CD4-positive, alpha-beta T cell treated with Interleukin-15 for 4 hours (primary cell): ENCODE measurements around the gene ADAT2.

Source experiments
- DNase-seq: peaks from one replicate; pipeline ENCODE4 v3.0.0-alpha.2; 2020; ENCODE audit warnings: low spot score

Gene ADAT2

DNA sequence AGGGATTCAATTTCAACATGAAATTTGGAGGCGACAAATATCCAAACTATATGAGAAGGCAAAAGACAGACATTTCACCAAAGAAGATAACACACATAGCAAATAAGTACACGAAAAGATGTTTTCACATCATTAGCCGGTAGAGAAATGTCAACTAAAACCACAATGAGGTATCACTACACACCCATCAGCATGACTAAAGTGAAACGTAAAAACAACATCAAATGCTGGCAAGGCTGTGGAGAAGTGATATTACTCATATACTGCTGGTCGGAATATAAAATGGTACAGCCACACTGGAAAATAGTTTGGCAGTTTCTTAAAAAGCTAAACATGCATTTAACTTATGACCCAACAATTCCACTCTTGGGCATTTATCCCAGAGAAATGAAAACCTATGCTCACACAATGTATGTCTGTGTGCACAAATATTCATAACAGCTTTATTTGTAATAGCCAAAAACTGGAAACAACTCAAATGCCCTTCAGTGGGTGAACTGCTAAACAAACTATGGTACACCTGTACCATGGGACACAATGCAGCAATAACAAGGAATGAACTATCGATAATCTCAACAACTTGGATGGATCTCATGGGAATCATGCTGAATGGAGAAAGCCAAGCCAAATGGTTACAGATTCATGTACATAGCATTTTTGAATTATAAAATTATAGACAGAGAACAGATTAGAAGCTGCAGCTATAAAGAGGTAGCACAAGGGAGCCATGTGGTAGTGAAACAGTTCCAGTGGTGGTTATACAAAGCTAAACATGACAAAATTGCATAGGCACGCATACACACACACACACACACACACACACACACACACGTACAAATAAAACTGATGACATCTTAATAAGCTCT, 8.6 kb downstream of the ADAT2 start:
- DNase-seq: peak; percentile 16

DNA sequence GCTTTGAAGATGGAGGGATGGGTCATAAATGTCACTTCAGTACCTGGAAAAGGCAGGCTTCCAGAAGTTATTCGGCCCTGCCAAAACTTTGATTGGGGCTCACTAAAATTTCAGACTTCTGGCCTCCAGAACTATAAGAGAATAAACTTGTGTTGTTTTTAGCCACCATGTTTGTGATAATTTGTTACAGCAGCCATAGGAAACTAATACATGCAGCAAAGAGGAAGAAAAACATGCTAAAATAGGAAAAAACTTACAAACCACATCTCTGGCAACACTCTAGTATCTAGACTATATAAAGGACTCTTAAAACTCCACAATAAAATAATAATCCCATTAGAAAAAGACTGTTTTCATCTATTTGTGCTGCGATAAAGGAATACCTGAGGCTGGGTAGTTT, 9.5 kb downstream of the ADAT2 start:
- DNase-seq: no peak

- no peak for DNase-seq
Observed at GRCh38 chr6:143432588-143432987, 17.9 kb downstream of the ADAT2 start.

GRCh38 chr6:143431226-143431625, 19.3 kb downstream of the ADAT2 start:
- no peak for DNase-seq

DNA sequence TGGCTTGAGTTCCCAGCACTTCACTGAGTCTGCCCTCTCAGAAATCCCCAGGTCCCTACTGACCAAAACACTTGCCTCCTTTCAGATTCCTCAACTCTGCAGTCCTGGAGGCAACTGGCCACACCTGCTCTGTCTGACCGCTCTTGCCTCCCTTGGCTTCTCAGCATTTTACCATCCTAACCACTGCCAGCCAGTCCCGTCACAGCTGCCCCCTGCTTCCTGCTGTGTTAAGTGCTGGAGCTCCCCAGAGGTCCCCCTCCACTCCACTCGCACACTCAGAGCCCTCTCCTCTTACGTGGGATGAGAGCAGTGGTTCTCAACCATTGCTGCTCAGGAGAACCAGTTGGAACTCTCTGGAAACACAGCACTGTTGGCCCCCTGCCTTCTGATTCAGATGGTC, 20.5 kb downstream of the ADAT2 start:
- DNase-seq: no peak

DNA sequence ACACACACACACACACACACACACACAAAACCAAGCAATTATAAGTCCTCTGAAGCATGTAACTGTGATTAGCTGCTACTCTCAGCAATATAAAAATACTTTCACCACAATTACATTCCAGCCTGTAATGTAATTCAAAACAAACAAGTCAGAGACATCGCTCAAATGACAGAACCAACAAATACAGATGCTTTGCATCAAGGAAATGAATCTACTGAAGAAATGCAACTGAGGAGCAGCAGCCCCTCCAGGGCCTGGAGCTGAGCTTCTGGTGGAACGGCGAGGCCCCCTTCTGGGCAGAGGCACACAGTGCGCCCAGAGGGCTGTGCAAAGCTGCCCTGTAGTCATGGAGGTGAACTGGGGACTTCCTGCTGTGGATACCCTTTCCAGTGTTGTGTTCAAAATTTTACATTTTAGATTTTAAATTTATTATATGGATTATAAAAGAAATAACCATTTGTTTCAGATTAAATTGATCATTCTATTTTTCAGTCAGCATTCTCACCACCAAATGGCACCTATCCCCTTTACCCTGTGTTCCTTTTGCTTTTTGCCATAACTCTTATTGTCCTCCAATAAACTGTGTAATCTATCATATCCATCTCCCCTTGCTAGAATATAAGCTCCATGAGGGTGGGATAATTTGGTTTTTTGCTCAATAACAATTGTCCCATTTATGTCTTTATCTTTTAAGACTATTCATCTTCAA, 23.2 kb downstream of the ADAT2 start:
- peak; percentile 73 for DNase-seq

DNA sequence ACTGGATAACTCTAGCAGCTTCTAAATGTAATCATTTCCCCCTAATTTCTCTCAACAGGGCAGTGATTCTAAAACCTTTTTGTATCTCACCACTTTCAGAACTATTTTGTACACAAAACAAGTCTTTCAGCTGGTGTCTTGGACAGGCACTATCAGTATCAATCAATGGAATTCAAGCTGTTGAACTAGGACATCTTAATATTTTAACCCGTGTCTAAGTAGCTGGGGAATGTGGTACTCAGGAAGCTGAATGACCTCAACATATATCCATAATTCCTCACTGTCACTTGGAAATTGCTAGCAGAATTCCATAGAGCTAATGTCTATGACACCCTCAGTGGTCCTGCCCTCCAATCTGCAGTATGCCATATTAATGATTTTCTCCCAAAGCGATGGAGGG, 24.5 kb downstream of the ADAT2 start:
- DNase-seq: no peak

GRCh38 chr6:143419526-143419925, 31.0 kb downstream of the ADAT2 start:
- no peak for DNase-seq

- DNase-seq: no peak
Observed at GRCh38 chr6:143414769-143415168, 35.7 kb downstream of the ADAT2 start.

GRCh38 chr6:143410859-143411270, 39.6 kb downstream of the ADAT2 start:
- no peak for DNase-seq

DNA sequence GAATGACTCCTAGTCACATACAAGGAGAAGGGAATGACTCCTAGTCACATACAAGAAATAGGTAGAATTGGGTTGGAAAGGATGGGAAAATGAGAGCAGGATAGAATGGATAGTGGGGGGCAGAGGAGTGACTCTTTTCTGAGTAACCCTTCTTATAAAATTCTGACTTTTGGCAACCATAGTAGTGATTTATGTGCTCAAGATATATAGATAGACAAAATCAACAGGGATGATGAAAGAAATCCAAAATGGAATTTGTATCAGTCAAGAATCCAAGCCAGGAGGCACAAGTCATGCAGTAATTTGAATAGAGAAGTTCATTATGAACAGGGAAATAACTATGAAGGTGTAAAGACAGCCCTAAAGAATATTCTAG, 41.7 kb downstream of the ADAT2 start:
- no peak for DNase-seq

- DNase-seq: no peak
Observed at GRCh38 chr6:143408151-143408786, 42.2 kb downstream of the ADAT2 start.

DNA sequence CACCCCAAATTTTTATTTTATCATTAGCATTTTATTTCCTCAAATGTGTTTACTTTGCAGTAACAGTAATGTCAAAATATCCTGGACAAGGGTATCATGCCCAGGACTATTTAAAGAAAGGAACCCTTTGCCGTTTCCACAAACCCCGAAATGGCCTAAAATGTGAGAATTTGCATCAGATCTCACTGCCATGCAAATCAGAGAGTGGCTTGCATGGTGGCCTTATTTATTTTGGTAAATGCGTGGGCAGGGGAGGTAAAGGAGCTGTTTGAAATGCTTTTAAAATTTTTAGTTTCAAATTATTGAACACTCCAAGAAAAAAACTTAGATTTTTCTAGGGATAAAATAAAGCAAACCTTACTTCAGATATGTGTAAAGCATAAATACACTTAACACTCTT, 43.8 kb downstream of the ADAT2 start:
- no peak for DNase-seq

GRCh38 chr6:143405373-143406154, 44.9 kb downstream of the ADAT2 start:
- no peak for DNase-seq

- DNase-seq: no peak
Observed at GRCh38 chr6:143402721-143403336, 47.7 kb downstream of the ADAT2 start.

DNA sequence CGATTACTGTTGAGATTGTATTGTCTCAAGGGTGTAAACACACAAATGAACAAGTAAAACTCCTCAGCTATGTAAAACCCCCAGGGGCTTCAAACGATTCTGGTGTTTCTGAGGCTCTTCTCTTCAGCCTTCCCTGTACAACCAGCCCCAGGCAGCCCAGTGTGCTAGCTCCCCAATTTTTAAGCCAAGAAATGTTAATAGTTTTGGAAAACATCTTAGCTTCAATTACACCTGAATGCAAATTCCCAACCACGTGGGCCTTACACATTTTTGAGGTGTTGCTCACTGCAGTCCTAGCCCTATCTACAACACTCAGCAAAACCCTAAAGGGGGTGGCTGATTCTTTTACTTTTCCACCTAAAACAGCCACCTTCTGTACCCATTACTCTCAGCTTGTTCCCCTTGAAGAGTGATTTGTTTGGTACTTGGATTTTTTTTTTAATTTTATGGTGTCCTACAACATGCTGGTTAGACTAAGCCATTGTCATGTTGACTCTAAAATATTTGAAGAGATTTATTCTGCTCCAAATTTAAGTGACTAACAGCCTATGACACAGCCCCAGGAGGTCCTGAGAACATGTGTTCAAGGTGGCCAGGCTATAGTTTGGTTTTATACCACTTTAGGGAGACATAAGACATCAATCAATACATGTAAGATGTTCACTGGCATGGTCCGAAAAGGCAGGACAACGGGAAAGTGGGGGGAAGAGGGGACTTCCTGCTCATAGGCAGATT, 48.7 kb downstream of the ADAT2 start:
- DNase-seq: no peak

- DNase-seq: no peak
Observed at GRCh38 chr6:143401068-143401446, 49.4 kb downstream of the ADAT2 start.

DNA sequence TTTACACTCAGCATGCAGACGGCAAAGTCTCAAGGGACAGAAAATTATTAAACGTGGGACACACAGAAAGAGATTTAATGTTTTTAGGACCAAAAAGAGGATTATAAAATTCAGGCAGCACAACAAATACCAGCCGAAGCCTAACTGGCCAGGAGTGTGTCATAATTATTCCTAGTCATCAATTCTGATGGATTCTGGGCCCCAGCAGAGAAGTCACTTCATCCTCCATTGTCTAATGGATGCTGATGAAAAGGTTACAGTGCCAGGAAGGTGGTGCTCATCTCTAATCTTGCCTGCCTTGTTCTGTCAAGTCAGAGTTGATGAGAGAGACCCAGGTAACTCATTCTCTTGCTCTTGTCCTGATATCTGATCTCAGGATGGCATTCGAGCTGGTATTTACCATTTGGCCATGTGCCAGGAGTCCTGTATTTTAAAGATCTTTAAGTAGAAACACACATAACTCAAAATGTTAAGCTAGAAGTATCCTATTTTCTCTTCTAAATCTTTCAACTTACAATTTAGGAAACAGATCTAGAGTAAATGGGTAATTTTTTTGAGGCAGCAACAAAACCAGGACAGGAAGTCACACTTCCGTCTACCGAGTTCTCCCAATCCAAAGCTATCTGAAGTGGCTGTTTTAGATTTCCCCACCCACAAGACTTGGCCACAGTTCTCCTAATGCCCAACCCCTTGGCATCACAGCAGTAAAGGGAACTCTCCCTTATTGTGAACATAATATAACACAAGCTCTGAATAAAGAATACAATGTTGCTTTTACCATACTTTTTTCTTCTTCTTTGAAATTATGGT, 50.0 kb downstream of the ADAT2 start:
- DNase-seq: peak; percentile 2

GRCh38 chr6:143399775-143400174, 50.7 kb downstream of the ADAT2 start:
- no peak for DNase-seq

DNA sequence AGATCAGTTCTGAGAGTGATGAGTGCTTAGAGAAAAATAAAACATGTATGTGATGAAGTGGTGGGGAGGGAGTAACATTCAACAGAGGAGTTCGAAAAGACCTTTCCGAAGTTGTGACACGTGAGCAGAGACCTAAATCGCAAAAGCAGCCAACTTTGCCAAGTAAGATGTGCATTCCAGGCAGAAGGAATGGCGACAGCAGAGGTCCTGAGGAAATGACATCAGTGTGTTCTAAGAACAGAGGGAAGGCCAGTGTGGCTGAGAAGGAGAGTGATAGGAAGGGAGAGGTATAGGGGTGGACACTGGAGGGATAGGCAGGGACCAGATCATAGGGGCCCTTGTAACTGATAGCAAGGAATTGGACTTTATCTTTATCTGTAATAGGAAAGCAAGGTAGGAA, 51.3 kb downstream of the ADAT2 start:
- DNase-seq: no peak
